Upper lobe of right lung (tissue), 1 donor: ENCODE measurements around the gene SEPHS1. TPM values are rescaled to one million over a fixed set of nuclear protein-coding genes. Genes with fewer than 3 reads are reported as not detected.

Experiments
- ATAC-seq: fragments of 200-7000 bp; cut with Tn5 transposase; one replicate; pipeline ENCODE4 v1.9.1; 2020; ENCODE audit warnings: mild to moderate bottlenecking, moderate library complexity
- DNase-seq: peaks from one replicate; pipeline ENCODE4 v3.0.0-alpha.2; 2020
- H3K27ac ChIP-seq: fragments of 200-600 bp; one replicate; pipeline ENCODE4 v1.8.0; 2022
- H3K27me3 ChIP-seq: fragments of 200-600 bp; one replicate; pipeline ENCODE4 v1.8.0; 2022; ENCODE audit warnings: mild to moderate bottlenecking
- H3K36me3 ChIP-seq: fragments of 200-600 bp; one replicate; pipeline ENCODE4 v1.8.0; 2022
- H3K4me1 ChIP-seq: fragments of 200-600 bp; one replicate; pipeline ENCODE4 v1.8.0; 2022
- H3K4me3 ChIP-seq: fragments of 200-600 bp; one replicate; pipeline ENCODE4 v1.8.0; 2022; ENCODE audit warnings: mild to moderate bottlenecking
- H3K9me3 ChIP-seq: fragments of 200-600 bp; one replicate; pipeline ENCODE4 v1.8.0; 2022
- CTCF ChIP-seq: fragments of 200-600 bp; IDR thresholded peaks from one replicate; pipeline ENCODE4 v1.8.0; 2022; ENCODE audit warnings: antibody characterized with exemption
- intact Hi-C: fragments of 100-400 bp; cut with DNase I; formaldehyde crosslinking; loops from one replicate; pipeline ENCODE4 v1.11.0; 2022
- total RNA-seq: library from RNA; stranded (reverse); fragmentation: NEBNext Ultra II Directional; extraction: Animal tissue kit (Norgen Biotek cat#: 25700); gene quantifications from one replicate; pipeline ENCODE4 v1.2.1, GENCODE V29; 2021
- donor health status: DM: no; HTN: yes; CAD: no; lungs with severe emphysema.

SEPHS1 gene
- total RNA-seq, 1 donor from 2014 or later: 38.9 TPM

- no peaks in the 10 kb centered on the region for H3K9me3 ChIP-seq
- no peak overlapping the region for H3K4me3 ChIP-seq
- intact Hi-C loops: no loop called here
- TF ChIP-seq CTCF: no peak
- H3K27me3 ChIP-seq: no peaks in the 10 kb centered on the region
- no peak overlapping the region for H3K27ac ChIP-seq
- no peaks in the 10 kb centered on the region for H3K4me1 ChIP-seq
- DNase-seq: no peak
- ATAC-seq: no peak
- H3K36me3 ChIP-seq: no peaks in the 10 kb centered on the region
These were observed 40.0 kb downstream of the SEPHS1 start for GRCh38 chr10:13308096-13308495.

- no peak for DNase-seq
- ATAC-seq: no peak
- H3K4me1 ChIP-seq: no peaks in the 10 kb centered on the region
- intact Hi-C loops: no loop called here
- TF ChIP-seq CTCF: no peak
- no peaks in the 10 kb centered on the region for H3K27me3 ChIP-seq
- H3K36me3 ChIP-seq: no peaks in the 10 kb centered on the region
- H3K9me3 ChIP-seq: no peaks in the 10 kb centered on the region
- no peak overlapping the region for H3K4me3 ChIP-seq
- no peak overlapping the region for H3K27ac ChIP-seq
These were observed 42.0 kb downstream of the SEPHS1 start for GRCh38 chr10:13306103-13306502.

- H3K27ac ChIP-seq: peak overlapping the region; percentile 95
- H3K9me3 ChIP-seq: no peaks in the 10 kb centered on the region
- H3K36me3 ChIP-seq: no peaks in the 10 kb centered on the region
- peaks cover 4% of the 10 kb centered on the region for H3K4me1 ChIP-seq
- intact Hi-C loops: no loop called here
- H3K27me3 ChIP-seq: no peaks in the 10 kb centered on the region
- H3K4me3 ChIP-seq: peak overlapping the region; percentile 63
- TF ChIP-seq CTCF: no peak
- DNase-seq: no peak
- ATAC-seq: no peak
These were observed 45.1 kb downstream of the SEPHS1 start for GRCh38 chr10:13302821-13303555.

- intact Hi-C loops: no loop called here
- H3K27me3 ChIP-seq: no peaks in the 10 kb centered on the region
- no peaks in the 10 kb centered on the region for H3K9me3 ChIP-seq
- ATAC-seq (peak; percentile 92), DNase-seq (peak; percentile 96)
- TF ChIP-seq CTCF: no peak
- peak within 1 kb of the TSS; percentile 84 for H3K4me3 ChIP-seq
- H3K36me3 ChIP-seq: peaks cover 10% of the 10 kb centered on the region
- peak within 1 kb of the TSS; percentile 99 for H3K27ac ChIP-seq
- peaks cover 4% of the 10 kb centered on the region for H3K4me1 ChIP-seq
These were observed 48.4 kb downstream of the SEPHS1 start, which contains the start of gene PHYH for GRCh38 chr10:13299437-13300287. Gene PHYH (minus strand): TSS chr10:13300064. CDS start chr10:13300042, 22 bp downstream.

- Histone ChIP-seq H3K4me3 (peak overlapping the region; percentile 84), H3K4me1 (peaks cover 4% of the 10 kb centered on the region), H3K36me3 (peaks cover 17% of the 10 kb centered on the region), H3K27me3 (no peaks in the 10 kb centered on the region), H3K9me3 (no peaks in the 10 kb centered on the region), H3K27ac (peak overlapping the region; percentile 99)
- intact Hi-C loops: no loop called here
- DNase-seq (no peak), ATAC-seq (no peak)
- no peak for TF ChIP-seq CTCF
These were observed 49.2 kb downstream of the SEPHS1 start for GRCh38 chr10:13298748-13299436.
